GM19099 (cell line): Measurements from ENCODE around the gene LEKR1.

ENCODE experiments used
- POLR2A ChIP-seq: IDR thresholded peaks from 3 replicates; pipeline ENCODE4 v1.6.1; 2011; ENCODE audit warnings: low read depth; ENCODE audit not compliant: insufficient read length; ENCODE audit errors: extremely low read depth

The LEKR1 gene

DNA sequence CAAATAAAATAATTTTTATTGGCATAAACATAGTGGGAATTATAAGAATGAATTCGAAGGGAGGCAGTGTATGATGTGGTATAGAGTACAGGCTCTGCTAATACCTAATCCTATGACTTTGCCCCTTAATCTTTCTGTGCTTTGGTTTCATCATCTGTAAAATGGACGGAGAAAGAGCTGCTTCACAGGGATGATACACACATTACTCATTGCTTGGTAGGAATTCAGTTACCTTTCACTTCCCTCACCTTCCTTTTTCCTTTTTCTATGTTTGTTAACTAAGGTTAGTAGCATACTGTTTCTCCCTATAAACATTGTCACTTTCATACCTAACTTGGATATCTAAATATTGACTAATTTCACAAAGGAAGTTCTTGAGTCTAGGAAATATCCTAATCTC lies 36.2 kb downstream of the LEKR1 start:
- no peak for TF ChIP-seq POLR2A

DNA sequence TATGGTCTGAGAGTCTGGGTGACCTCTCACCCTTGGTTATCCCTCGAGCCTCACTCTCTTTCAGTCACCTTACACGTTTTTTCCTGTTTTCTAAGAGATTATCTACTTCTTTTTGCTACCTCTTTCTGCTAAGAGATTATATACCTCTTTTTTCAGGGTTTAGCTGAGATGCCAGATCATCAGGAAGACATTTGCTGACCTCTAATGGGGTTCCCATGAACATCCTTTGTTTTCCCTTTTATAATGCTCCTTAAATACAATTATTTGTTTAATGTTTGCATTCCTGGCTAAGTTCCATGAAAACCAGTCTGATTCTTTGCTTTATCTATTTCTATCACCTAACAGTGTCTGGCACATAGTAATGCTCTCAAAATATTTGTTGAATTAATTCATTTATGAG lies 39.6 kb downstream of the LEKR1 start:
- TF ChIP-seq POLR2A = no peak

DNA sequence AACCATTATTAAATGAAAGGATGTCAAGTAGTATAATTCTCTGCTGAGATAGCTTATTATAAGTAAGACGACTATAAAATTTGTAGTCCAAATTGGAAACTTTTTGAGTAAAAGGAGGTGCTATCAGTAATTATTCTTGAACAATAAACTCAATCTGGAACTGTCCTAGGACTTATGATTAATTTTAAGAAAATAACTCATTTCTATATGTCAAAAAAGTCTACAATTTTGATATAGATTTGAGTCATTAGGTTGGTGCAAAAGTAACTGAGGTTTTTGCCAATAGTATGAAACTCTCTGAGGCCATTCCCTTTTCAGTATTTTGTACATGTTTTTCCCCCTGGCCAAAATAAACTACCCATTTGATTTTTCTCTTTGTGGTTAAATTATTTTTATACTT lies 41.0 kb downstream of the LEKR1 start:
- TF ChIP-seq POLR2A = no peak

GRCh38 chr3:156867920-156868319 lies 41.8 kb downstream of the LEKR1 start:
- no peak for TF ChIP-seq POLR2A

DNA sequence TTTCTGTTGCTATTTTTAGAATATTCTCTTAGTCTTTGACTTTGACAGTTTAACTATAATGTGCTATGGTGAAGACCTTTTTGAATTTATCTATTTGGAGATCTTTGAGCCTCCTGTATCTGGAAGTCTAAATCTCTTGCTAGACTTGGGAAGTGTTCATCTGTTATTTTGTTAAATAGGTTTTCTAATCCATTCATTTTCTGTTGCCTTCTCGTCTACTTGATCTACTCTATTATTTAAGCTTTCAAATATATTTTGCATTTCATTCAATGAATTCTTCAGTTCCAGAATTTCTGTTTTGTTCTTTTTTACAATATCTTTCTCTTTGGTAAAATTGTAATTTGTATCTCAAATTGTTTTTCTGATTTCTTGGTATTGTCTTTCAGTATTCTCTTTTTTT lies 47.8 kb downstream of the LEKR1 start:
- no peak for TF ChIP-seq POLR2A

- TF ChIP-seq POLR2A = no peak
These were observed 59.6 kb downstream of the LEKR1 start for GRCh38 chr3:156885761-156886160.

GRCh38 chr3:156888176-156888575 lies 62.0 kb downstream of the LEKR1 start:
- TF ChIP-seq POLR2A = no peak

DNA sequence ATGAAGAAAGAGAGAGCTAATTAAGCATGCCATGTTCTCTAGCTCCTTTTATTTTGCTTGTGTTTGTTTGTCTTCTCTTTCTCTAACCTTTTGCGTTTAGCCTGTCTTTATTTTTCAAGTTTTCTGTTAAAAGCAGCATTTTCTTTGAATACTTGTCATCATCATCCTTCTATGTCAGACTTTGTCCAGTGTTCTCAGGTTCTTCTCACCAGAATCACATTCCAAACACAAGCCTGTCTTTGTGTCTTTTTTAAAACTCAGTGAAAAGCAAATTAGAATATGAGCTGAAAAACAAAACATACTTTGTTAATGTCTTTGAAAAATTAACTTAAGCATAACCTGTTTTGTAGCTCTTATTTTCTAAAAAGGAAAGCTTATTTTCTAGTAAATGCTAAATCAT lies 62.4 kb downstream of the LEKR1 start:
- TF ChIP-seq POLR2A = no peak

DNA sequence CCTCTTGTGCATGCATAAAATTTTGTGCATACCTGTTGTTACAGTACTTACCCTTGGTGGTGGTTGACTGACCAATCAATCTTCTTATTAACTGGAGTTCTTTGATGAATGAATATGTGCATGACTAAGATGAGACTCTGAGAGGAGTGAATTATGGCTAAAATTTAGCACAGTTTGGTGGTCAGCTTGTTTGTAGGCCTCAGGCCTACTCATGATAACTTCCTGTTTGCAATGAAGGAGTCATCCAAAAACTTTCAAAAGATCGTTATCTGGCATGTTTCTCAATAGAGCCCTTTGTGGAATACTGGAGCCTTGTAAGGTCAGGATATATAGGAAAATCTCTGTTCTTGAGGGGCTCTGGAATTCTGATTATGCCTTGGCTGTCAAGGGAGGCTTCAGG lies 66.5 kb downstream of the LEKR1 start:
- no peak for TF ChIP-seq POLR2A

- TF ChIP-seq POLR2A = no peak
These were observed 72.2 kb downstream of the LEKR1 start for GRCh38 chr3:156898296-156898880.

DNA sequence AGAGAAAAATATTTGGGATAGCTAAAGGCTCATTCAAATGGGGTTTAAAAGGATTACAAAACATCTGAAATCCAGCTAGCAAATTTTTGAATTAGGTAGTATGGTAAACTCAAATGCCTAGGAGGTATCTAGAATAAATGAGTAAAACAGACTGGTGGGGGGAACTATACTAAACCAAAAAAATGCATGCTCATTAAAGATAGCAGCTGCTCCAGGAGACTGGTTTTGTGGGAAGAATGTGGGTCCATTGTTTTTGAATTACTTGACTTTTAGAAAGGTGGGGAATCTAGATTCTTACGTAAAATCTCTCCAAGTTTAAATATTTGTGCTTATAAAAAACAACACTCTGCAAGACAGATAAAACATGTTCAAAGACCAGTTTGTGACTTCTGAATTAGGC lies 73.8 kb downstream of the LEKR1 start:
- no peak for TF ChIP-seq POLR2A

GRCh38 chr3:156902916-156903315 lies 76.8 kb downstream of the LEKR1 start:
- TF ChIP-seq POLR2A = no peak

GRCh38 chr3:156906275-156906674 lies 80.1 kb downstream of the LEKR1 start:
- TF ChIP-seq POLR2A = no peak

DNA sequence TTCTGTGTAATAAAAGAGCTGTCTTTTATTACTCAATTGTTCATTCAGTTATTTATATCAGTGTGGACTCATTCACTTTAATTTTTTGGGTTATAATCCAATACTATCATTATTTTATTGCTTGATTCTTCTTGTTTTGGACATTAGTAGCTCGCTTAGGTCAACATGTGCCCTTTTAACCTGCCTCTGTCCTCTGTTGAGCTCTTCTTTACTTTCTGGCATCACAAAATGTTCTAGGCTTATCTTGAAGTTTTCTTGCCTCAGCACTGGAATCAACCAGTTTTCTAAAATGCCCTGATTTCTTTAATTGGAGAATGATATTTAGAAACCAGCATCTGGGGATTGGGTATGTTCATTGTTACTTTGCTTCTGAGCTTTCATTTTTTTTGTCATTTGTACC lies 82.2 kb downstream of the LEKR1 start:
- no peak for TF ChIP-seq POLR2A

DNA sequence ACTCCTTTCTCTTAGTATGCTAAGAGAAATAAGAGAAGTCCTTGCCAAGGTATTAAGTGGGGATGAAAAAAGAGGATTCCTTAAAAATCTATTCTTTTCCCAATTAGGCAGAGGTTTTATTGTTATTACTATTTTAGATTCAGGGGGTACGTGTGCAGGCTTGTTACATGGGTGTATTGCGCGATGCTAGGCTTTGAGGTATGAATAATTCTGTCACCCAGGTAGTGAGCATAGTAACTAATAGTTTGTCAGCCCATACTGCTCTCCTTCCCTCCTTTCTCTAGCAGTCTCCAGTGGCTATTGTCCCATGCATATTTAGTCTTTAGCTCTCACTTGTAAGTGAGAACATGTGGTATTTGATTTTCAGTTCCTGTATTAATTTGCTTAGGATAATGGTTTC lies 83.9 kb downstream of the LEKR1 start:
- TF ChIP-seq POLR2A = no peak

- TF ChIP-seq POLR2A = no peak
These were observed 89.2 kb downstream of the LEKR1 start for GRCh38 chr3:156915372-156915771.

- TF ChIP-seq POLR2A = no peak
These were observed 92.6 kb downstream of the LEKR1 start for GRCh38 chr3:156918746-156919145.

GRCh38 chr3:156919818-156920217 lies 93.7 kb downstream of the LEKR1 start:
- no peak for TF ChIP-seq POLR2A

DNA sequence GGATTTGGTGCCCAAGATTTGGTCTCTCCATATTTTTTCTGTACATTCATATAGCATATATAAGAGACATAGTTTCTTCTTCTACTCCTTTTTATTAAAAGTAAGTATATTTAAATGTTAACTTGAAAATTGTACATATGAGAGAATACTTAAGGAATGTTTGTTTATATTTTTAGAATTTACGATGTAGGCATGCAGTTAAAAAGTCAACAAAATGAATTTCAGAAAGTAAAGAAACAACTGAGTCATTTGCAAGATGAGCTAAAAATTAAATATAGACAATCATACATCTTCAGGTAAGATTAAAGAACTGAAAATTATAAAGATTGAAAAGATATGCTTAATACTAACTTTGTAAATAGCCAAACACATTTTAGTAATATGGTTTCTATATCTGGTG lies 94.2 kb downstream of the LEKR1 start:
- TF ChIP-seq POLR2A = no peak

DNA sequence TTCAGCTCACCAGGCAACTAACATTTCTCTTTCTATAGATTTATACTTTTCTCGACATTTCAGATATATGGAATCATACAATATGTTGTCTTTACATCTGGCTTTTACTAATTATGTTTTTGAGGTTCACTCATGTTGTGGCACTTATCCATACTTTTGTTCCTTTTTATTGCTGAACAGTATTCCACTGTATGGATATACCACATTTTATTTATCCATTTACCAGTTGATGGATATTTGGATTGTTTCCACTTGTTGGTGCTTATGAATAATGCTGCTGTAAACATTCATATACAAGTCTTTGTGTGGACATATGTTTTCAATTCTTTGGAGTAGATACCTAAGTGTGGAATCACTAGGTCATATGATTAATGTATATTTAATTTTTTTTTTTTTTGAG lies 97.2 kb downstream of the LEKR1 start:
- no peak for TF ChIP-seq POLR2A
